Measurements from ENCODE around the gene FAM174A.

GRCh38 chr5:100598446-100598845 lies 63.3 kb downstream of the FAM174A start:
- TF ChIP-seq CTCF (IDR thresholded peaks at IDR 0.05; ENCODE audit: extremely low read depth in 1 of 2, insufficient read depth in 1 of 2, low read depth in 1 of 2, low read length in 2 of 2) = no peak
- no peak for TF ChIP-seq JUN (IDR thresholded peaks at IDR 0.05; ENCODE audit: borderline replicate concordance, insufficient read depth, insufficient read length, low read depth)
- TF ChIP-seq EZH2 (IDR thresholded peaks at IDR 0.05; ENCODE audit: borderline replicate concordance, low read depth, low read length, severe bottlenecking) = no peak
- no peak for TF ChIP-seq POLR2A (IDR thresholded peaks at IDR 0.05; ENCODE audit: low read depth, low read length)
- TF ChIP-seq POLR2AphosphoS5 (IDR thresholded peaks at IDR 0.05; ENCODE audit: insufficient read depth, low read depth, low read length) = no peak
- no peak for TF ChIP-seq GATA2 (IDR thresholded peaks at IDR 0.05; ENCODE audit: insufficient read depth, insufficient read length, low read depth, low read length)
- no peak for TF ChIP-seq MAX (IDR thresholded peaks at IDR 0.05; ENCODE audit: insufficient read depth, insufficient read length)
- TF ChIP-seq MYC (IDR thresholded peaks at IDR 0.05; ENCODE audit: low read depth, low read length) = no peak
- TF ChIP-seq FOS (IDR thresholded peaks at IDR 0.05; ENCODE audit: borderline replicate concordance, insufficient read depth, low read length) = no peak
